K562 (cell line): ENCODE measurements around the gene ACTN1.

Experiments used
- BHLHE40 ChIP-seq: IDR thresholded peaks from 2 replicates; pipeline ENCODE4 v1.6.1; 2011; ENCODE audit warnings: low read length, improper control_type of control experiment
- GABPA ChIP-seq: fragments of 200-800 bp; sonication (Bioruptor generic); conservative IDR thresholded peaks from 2 replicates; pipeline ENCODE4 v1.6.1; 2016; ENCODE audit warnings: low read depth, missing genetic modification characterization, missing compliant biosample characterization
- PRDM10 ChIP-seq: fragments of 450-650 bp; IDR thresholded peaks from 2 replicates; pipeline ENCODE4 v1.6.1; 2018; ENCODE audit not compliant: partially characterized antibody
- RFX5 ChIP-seq: IDR thresholded peaks from 2 replicates; pipeline ENCODE4 v1.6.1; 2011; ENCODE audit warnings: low read depth, mild to moderate bottlenecking, improper control_type of control experiment, low read length
- THRA ChIP-seq: fragments of 450-650 bp; IDR thresholded peaks from 2 replicates; pipeline ENCODE4 v1.6.1; 2017; ENCODE audit warnings: mild to moderate bottlenecking, moderate library complexity
- ZNF280B ChIP-seq: fragments of 250-450 bp; sonication (Bioruptor Pico); IDR thresholded peaks from 2 replicates; pipeline ENCODE4 v1.5.1; 2021; ENCODE audit warnings: mild to moderate bottlenecking
- ZNF766 ChIP-seq: fragments of 200-800 bp; sonication (Bioruptor generic); conservative IDR thresholded peaks from 2 replicates; pipeline ENCODE4 v1.6.1; 2016; ENCODE audit warnings: missing genetic modification characterization, missing compliant biosample characterization

DNA sequence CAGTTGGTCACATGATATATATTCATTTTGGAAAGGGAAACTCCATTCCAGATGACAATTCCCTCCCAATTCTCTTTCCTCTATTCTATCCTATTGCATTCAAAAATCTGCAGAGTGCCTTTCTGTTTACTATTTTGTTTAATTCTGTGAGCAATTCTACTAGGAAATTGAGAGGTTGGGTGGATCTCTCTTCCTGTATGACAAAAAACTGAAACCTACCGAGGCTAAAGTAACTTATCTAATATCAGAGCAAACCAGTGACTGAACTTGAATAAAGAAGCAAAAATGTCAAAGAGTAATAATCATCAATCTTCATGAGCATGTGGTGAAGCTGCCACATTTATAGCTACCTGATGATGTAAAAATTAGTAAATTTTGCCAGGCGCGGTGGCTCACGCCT is 16.6 kb upstream of the ACTN1 start:
- TF ChIP-seq ZNF280B (CRISPR knock-in tag) = no peak
- TF ChIP-seq PRDM10 = no peak
- no peak for TF ChIP-seq RFX5
- no peak for TF ChIP-seq ZNF766 (CRISPR knock-in tag)
- TF ChIP-seq THRA = no peak
- no peak for TF ChIP-seq BHLHE40
- no peak for TF ChIP-seq GABPA (tag)
